ENCODE data around the gene GRM7.

The GRM7 gene

DNA sequence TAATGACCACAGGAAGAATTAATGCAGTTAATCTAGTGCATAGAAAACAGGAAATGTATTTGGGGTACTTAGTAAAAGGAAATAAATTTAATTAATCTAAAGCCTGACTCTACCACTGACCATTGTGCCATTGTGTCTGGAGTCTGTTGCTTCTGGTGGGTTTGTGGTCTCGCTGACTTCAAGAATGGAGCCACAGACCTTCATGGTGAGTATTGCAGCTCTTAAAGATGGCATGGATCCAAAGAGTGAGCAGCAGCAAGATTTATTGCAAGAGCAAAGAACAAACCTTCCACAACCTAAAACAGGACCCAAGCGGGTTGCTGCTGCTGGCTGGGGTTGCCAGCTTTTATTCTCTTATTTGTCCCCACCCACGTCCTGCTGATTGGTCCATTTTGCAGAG, 929.2 kb downstream of the GRM7 start:
- Histone ChIP-seq H3K4me3 (ENCODE audit: extremely low read depth, insufficient read depth, low read length, poor library complexity, severe bottlenecking) (no peak overlapping the region), H3K27ac (ENCODE audit: low read depth, low read length, severe bottlenecking) (no peak overlapping the region), H3K36me3 (ENCODE audit: control insufficient read depth, insufficient read depth, low read length) (no peaks in the 10 kb centered on the region), H3K9me3 (ENCODE audit: control insufficient read depth, low read length) (peaks cover 13% of the 10 kb centered on the region), H3K4me1 (ENCODE audit: control insufficient read depth, insufficient read depth, low read length, poor library complexity, severe bottlenecking) (peaks cover 6% of the 10 kb centered on the region)
- 100% methylated on average over 2 to 3 of the region's 3 CpGs for WGBS, 2 experiments (ENCODE audit: insufficient coverage in 2 of 2)
